DND-41 (cell line): Measurements from ENCODE around the gene DUSP7.
A peak's percentile ranks its signal among the peaks of the same experiment; 100 is the strongest.
"Not testable (repeated sequence)": the region's sequence is repeated elsewhere in the genome, so short reads cannot be mapped to it uniquely, and the experiment has no call there.

Experiments used
- ATAC-seq: fragments of 200-7000 bp; cut with Tn5 transposase; 3 replicates; pipeline ENCODE4 v1.9.1; 2021; ENCODE audit warnings: low read depth; ENCODE audit not compliant: insufficient read depth
- DNase-seq: peaks from one replicate; pipeline ENCODE4 v3.0.0-alpha.2; 2020
- H2AFZ ChIP-seq: 2 replicates; pipeline ENCODE4 v1.6.0; 2012; ENCODE audit warnings: low read depth, low read length
- H3K27ac ChIP-seq: 2 replicates; pipeline ENCODE4 v1.5.1; 2012; ENCODE audit warnings: low read length, inconsistent platforms
- H3K27me3 ChIP-seq: fragments of 200-600 bp; sonication (generic); 2 replicates; pipeline ENCODE4 v1.6.0; 2012; ENCODE audit warnings: low read length, mild to moderate bottlenecking, inconsistent platforms; ENCODE audit not compliant: insufficient read depth, poor library complexity
- H3K36me3 ChIP-seq: 2 replicates; pipeline ENCODE4 v1.5.1; 2012; ENCODE audit warnings: low read length, inconsistent platforms; ENCODE audit not compliant: insufficient read depth
- H3K4me1 ChIP-seq: 2 replicates; pipeline ENCODE4 v1.5.1; 2012; ENCODE audit warnings: mild to moderate bottlenecking, low read length; ENCODE audit not compliant: insufficient read depth
- H3K4me2 ChIP-seq: 2 replicates; pipeline ENCODE4 v1.6.0; 2012; ENCODE audit warnings: mild to moderate bottlenecking, moderate library complexity, low read length, inconsistent platforms; ENCODE audit not compliant: insufficient read depth
- H3K4me3 ChIP-seq, 2 experiments: fragments of 200-600 bp in 1 of 2; shearing (Covaris generic) in 1 of 2; 2 replicates each; pipeline ENCODE4 v1.5.1; 2012 to 2016; ENCODE audit warnings: inconsistent platforms in 2 of 2, low read length in 2 of 2, mild to moderate bottlenecking in 2 of 2, low read depth in 1 of 2, moderate library complexity in 1 of 2
- H3K79me2 ChIP-seq: 2 replicates; pipeline ENCODE4 v1.6.0; 2012; ENCODE audit warnings: low read length, inconsistent platforms; ENCODE audit not compliant: insufficient read depth
- H3K9ac ChIP-seq: 2 replicates; pipeline ENCODE4 v1.6.0; 2012; ENCODE audit warnings: low read depth, mild to moderate bottlenecking, inconsistent platforms, low read length, moderate library complexity
- H3K9me3 ChIP-seq: 2 replicates; pipeline ENCODE4 v1.5.1; 2012; ENCODE audit warnings: low read length, moderate library complexity, mild to moderate bottlenecking, inconsistent platforms; ENCODE audit not compliant: insufficient read depth, severe bottlenecking
- H4K20me1 ChIP-seq: 2 replicates; pipeline ENCODE4 v1.6.0; 2012; ENCODE audit warnings: low read length; ENCODE audit not compliant: insufficient read depth
- CTCF ChIP-seq: IDR thresholded peaks from 2 replicates; pipeline ENCODE4 v1.5.1; 2012; ENCODE audit warnings: borderline replicate concordance, low read length, moderate library complexity, mild to moderate bottlenecking; ENCODE audit not compliant: poor library complexity, severe bottlenecking; ENCODE audit errors: extremely low read depth
- EZH2 ChIP-seq: IDR thresholded peaks from 3 replicates; pipeline ENCODE4 v1.6.1; 2012; ENCODE audit warnings: borderline replicate concordance, low read depth, mild to moderate bottlenecking, moderate library complexity, low read length, inconsistent platforms; ENCODE audit not compliant: severe bottlenecking

Gene DUSP7

DNA sequence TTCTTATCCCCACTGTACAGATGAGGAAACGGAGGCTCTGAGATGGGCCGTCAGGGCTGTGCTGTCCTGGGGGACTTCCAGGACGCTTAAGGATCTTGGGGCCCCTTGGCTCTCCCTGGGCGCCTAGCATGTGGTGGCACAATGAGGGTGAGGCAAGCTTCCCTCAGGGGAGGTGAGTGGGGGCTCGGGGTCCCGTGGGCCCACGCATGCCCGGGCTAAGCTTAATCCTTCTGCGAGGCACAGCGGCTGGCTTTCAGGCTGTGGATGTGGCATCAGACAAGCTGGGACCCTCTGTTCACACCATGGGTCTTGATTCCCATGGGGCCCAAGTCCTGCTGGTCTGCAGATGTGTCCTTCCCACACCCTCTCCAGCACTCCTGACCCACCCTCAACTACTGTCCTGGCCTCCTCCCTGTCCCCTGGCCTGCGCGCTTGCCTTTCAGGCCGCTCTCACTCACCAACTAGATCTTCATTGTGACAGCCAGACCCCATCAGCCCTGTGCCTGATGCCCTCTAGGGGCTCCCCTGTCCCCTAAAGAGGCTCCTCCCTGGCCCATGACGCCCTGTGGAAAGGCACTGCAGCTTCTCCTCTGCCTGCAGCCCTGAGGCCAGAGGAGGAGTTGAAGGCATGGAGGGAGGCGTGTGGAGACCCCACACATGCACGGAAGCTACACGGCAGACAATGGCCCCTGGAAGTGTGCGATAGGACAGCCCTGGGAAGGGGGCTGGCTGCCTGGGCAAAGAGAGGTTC lies 11.3 kb downstream of the DUSP7 start:
- Histone ChIP-seq H3K36me3 (peaks cover 15% of the 10 kb centered on the region; the same call in 1 of the 2 replicates), H3K27me3 (no peaks in the 10 kb centered on the region), H4K20me1 (peaks cover 9% of the 10 kb centered on the region; the same call in 1 of the 2 replicates), H3K4me2 (no peak overlapping the region), H3K4me1 (no peaks in the 10 kb centered on the region), H3K4me3 (no peak overlapping the region), H3K9me3 (no peaks in the 10 kb centered on the region), H3K79me2 (no peaks in the 10 kb centered on the region), H2AFZ (no peak overlapping the region), H3K27ac (no peak overlapping the region), H3K9ac (no peak overlapping the region)
- no peak for TF ChIP-seq EZH2
- no peak for TF ChIP-seq CTCF
- ATAC-seq: peak; percentile 35; the same call in 1 of the 3 replicates
- no peak for DNase-seq

DNA sequence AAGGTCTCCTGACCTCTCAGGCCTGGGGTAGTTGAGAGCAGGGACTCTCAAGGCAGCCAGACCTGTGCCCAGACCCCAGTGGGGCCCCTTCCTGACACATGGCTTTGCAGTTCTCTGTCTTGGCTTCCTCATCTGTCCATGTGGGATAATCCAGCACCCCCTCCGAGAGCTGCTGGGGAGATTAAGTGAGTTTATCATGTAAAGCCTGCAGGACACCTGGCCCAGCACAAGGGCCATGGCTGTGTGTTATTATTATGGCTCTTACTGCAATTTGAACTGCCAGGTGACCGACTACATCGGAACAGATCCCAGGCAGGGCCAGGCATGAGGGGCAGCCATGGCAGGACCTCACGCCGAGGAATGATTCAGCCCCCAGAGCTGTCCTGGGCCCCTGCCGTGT lies 12.6 kb downstream of the DUSP7 start:
- no peak for TF ChIP-seq EZH2
- no peak for TF ChIP-seq CTCF
- no peaks in the 10 kb centered on the region for H3K4me1 ChIP-seq
- no peaks in the 10 kb centered on the region for H3K9me3 ChIP-seq
- peaks cover 4% of the 10 kb centered on the region; the same call in 1 of the 2 replicates for H3K36me3 ChIP-seq
- ATAC-seq (no peak), DNase-seq (no peak)
- H3K27me3 ChIP-seq: no peaks in the 10 kb centered on the region
- H3K27ac ChIP-seq: no peak overlapping the region
- H3K79me2 ChIP-seq: no peaks in the 10 kb centered on the region
- H3K4me2 ChIP-seq: no peak overlapping the region
- H4K20me1 ChIP-seq: 0 out of 2 replicates have a peak, but pooled peaks cover 4% of the 10 kb centered on the region
- H3K4me3 ChIP-seq: no peak overlapping the region
- no peak overlapping the region for H2AFZ ChIP-seq
- H3K9ac ChIP-seq: no peak overlapping the region

GRCh38 chr3:52043039-52043438 lies 13.3 kb downstream of the DUSP7 start:
- H3K9ac ChIP-seq, H4K20me1 ChIP-seq, H3K4me3 ChIP-seq, DNase-seq, H3K36me3 ChIP-seq, ATAC-seq, H3K9me3 ChIP-seq, H2AFZ ChIP-seq, H3K27ac ChIP-seq, H3K79me2 ChIP-seq, H3K4me1 ChIP-seq, H3K27me3 ChIP-seq, H3K4me2 ChIP-seq: not testable (repeated sequence)

DNA sequence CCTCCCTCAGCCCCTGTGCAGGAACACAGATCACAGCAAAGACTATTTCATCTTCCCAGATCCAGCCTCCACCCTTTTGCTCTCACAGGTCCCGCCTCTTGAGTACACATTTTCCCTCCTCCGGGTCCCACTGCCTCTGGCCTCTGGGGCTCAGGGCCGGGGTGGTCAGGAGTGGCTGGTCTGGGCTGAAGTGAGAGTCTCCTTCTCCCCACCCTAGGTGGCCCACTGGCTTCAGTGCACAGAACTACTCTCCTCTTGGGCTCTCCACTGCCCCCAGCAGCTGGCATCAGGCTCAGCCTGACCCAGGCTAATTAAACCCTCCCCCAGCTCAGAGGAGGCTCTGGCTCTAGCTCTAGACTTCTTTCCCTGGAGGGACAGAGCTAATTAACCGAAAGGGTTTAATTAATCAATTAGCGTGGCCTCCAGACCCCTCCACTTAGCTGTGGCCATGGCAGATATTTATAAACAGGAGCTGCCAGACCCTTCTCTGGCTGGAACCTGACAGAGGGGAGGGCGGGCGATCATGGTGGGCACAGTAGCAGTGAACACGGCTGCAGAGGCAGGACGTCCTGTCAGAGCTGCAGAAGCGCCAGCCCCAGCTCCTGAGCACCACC lies 15.1 kb downstream of the DUSP7 start:
- Histone ChIP-seq H3K27me3 (no peaks in the 10 kb centered on the region), H4K20me1 (0 out of 2 replicates have a peak, but pooled peaks cover 4% of the 10 kb centered on the region), H3K4me1 (no peaks in the 10 kb centered on the region), H3K4me3 (no peak overlapping the region), H3K36me3 (no peaks in the 10 kb centered on the region), H2AFZ (no peak overlapping the region), H3K9me3 (no peaks in the 10 kb centered on the region), H3K9ac (no peak overlapping the region), H3K4me2 (no peak overlapping the region), H3K27ac (no peak overlapping the region), H3K79me2 (no peaks in the 10 kb centered on the region)
- TF ChIP-seq CTCF (no peak), EZH2 (no peak)
- DNase-seq (no peak), ATAC-seq (no peak)
